SU-DHL-6 (cell line): ENCODE measurements around the gene NET1.

Experiments
- EZH2phosphoT487 ChIP-seq: fragments of 200-600 bp; sonication (generic), shearing (Covaris generic); conservative IDR thresholded peaks from 2 replicates; pipeline ENCODE4 v1.6.1; 2018; ENCODE audit warnings: mild to moderate bottlenecking, antibody characterized with exemption, low read length, moderate library complexity, mixed read lengths
- TF ChIP-seq, protein P1 (sequence below): fragments of 200-600 bp; sonication (generic); IDR thresholded peaks from one replicate; pipeline ENCODE4 v1.5.1; 2017; ENCODE audit warnings: antibody characterized with exemption, mild to moderate bottlenecking, low read length, moderate library complexity; ENCODE audit not compliant: insufficient read depth, poor library complexity, severe bottlenecking

DNA sequence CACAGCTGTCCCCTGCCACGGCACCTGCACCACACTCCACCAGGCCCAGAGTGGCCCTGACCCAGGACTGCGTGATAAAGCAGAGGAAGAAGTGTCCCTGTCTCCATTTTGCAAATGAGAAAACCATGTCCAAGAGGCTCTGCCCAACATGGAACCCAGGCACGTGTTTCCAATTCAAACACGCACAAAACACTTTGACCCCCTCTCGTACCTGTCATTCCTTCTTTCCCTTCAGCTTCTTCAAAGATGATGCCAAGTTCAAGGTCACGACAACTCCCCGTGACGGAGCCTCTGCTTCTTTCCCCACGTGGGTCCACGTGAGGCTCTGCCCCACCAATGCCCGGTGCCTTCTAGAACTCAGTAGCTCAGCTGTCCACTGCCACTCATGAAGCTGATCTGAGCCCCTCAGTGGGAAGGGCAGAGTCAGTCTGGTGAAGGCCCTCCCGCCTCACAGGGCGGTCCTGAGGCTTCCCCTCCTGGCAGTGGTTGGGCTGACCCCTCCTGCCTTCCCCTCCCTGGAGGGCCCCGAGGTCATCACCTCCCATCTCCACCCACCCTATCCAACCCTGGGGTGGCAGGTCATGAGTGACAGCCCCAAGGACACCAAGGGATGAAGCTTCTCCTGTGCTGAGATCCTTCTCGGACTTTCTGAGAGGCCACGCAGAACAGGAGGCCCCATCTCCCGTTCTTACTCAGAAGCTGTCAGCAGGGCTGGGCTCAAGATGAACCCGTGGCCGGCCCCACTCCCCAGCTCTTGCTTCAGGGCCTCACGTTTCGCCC, 68.0 kb downstream of the NET1 start:
- TF ChIP-seq, protein P1, sequence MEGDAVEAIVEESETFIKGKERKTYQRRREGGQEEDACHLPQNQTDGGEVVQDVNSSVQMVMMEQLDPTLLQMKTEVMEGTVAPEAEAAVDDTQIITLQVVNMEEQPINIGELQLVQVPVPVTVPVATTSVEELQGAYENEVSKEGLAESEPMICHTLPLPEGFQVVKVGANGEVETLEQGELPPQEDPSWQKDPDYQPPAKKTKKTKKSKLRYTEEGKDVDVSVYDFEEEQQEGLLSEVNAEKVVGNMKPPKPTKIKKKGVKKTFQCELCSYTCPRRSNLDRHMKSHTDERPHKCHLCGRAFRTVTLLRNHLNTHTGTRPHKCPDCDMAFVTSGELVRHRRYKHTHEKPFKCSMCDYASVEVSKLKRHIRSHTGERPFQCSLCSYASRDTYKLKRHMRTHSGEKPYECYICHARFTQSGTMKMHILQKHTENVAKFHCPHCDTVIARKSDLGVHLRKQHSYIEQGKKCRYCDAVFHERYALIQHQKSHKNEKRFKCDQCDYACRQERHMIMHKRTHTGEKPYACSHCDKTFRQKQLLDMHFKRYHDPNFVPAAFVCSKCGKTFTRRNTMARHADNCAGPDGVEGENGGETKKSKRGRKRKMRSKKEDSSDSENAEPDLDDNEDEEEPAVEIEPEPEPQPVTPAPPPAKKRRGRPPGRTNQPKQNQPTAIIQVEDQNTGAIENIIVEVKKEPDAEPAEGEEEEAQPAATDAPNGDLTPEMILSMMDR: no peak
- TF ChIP-seq EZH2phosphoT487: no peak
